KMS-11 (cell line): ENCODE measurements around the gene TERT.

Source experiments
- H2AFZ ChIP-seq: fragments of 200-600 bp; sonication (generic); 2 replicates; pipeline ENCODE4 v1.6.1; 2016; ENCODE audit warnings: antibody characterized with exemption, mixed run types, low read depth
- H3K27ac ChIP-seq: fragments of 200-600 bp; sonication (generic); 2 replicates; pipeline ENCODE4 v1.6.1; 2016; ENCODE audit warnings: mild to moderate bottlenecking, mixed run types
- H3K27me3 ChIP-seq: fragments of 200-600 bp; sonication (generic); 2 replicates; pipeline ENCODE4 v1.6.1; 2017; ENCODE audit warnings: mild to moderate bottlenecking, low read depth, mixed run types, moderate library complexity; ENCODE audit not compliant: insufficient read depth
- H3K36me3 ChIP-seq: fragments of 200-600 bp; sonication (generic); 2 replicates; pipeline ENCODE4 v1.6.1; 2017; ENCODE audit warnings: mild to moderate bottlenecking, mixed run types; ENCODE audit not compliant: insufficient read depth
- H3K4me1 ChIP-seq: fragments of 200-600 bp; sonication (generic); 2 replicates; pipeline ENCODE4 v1.6.1; 2016; ENCODE audit warnings: mild to moderate bottlenecking, low read depth, mixed run types; ENCODE audit not compliant: poor library complexity, severe bottlenecking
- H3K4me2 ChIP-seq: fragments of 200-600 bp; sonication (generic); 2 replicates; pipeline ENCODE4 v1.7.0; 2016; ENCODE audit warnings: mild to moderate bottlenecking, mixed run types
- H3K4me3 ChIP-seq: fragments of 200-600 bp; sonication (generic); IDR thresholded peaks from 2 replicates; pipeline ENCODE4 v1.6.1; 2017; ENCODE audit warnings: low read depth, low read length, mixed read lengths; ENCODE audit not compliant: insufficient read depth
- H3K79me2 ChIP-seq: fragments of 200-600 bp; sonication (generic); 2 replicates; pipeline ENCODE4 v1.6.1; 2016; ENCODE audit warnings: low read depth, mixed run types; ENCODE audit not compliant: insufficient read depth
- H3K9ac ChIP-seq: fragments of 200-600 bp; sonication (generic); 2 replicates; pipeline ENCODE4 v1.6.1; 2016; ENCODE audit warnings: mild to moderate bottlenecking, mixed run types
- H4K20me1 ChIP-seq: fragments of 200-600 bp; sonication (generic); 2 replicates; pipeline ENCODE4 v1.6.1; 2016; ENCODE audit warnings: mild to moderate bottlenecking, mixed run types; ENCODE audit not compliant: insufficient read depth
- TF ChIP-seq, protein P1 (sequence below): fragments of 200-600 bp; sonication (generic); conservative IDR thresholded peaks from 2 replicates; pipeline ENCODE4 v1.6.1; 2017; ENCODE audit warnings: low read depth, mild to moderate bottlenecking, antibody characterized with exemption, low read length, moderate library complexity, mixed read lengths

TERT gene

DNA sequence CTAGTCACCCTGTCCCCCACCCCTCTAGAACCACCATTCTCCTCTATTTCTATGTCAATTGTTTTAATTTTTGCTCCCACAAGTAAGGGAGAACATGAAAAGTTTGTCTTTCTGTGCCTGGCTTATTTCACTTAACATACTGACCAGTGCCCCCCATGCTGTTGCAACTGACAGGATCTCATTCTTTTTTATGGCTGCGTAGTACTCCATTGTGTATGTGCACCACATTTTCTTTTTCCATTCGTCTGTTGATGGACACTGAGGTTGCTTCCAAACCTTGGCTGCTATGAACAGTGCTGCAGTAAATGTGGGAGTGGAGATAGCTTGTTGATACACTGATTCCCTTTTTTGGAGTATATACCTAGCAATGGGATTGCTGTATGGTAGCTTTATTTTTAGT lies 7.4 kb upstream of the TERT start:
- Histone ChIP-seq H3K79me2 (no peaks in the 10 kb centered on the region), H4K20me1 (no peaks in the 10 kb centered on the region), H2AFZ (no peak overlapping the region), H3K4me1 (peaks cover 2% of the 10 kb centered on the region), H3K9ac (no peak overlapping the region), H3K27ac (no peak overlapping the region), H3K36me3 (no peaks in the 10 kb centered on the region), H3K4me3 (no peak overlapping the region), H3K4me2 (no peak overlapping the region), H3K27me3 (no peaks in the 10 kb centered on the region)
- TF ChIP-seq, protein P1, sequence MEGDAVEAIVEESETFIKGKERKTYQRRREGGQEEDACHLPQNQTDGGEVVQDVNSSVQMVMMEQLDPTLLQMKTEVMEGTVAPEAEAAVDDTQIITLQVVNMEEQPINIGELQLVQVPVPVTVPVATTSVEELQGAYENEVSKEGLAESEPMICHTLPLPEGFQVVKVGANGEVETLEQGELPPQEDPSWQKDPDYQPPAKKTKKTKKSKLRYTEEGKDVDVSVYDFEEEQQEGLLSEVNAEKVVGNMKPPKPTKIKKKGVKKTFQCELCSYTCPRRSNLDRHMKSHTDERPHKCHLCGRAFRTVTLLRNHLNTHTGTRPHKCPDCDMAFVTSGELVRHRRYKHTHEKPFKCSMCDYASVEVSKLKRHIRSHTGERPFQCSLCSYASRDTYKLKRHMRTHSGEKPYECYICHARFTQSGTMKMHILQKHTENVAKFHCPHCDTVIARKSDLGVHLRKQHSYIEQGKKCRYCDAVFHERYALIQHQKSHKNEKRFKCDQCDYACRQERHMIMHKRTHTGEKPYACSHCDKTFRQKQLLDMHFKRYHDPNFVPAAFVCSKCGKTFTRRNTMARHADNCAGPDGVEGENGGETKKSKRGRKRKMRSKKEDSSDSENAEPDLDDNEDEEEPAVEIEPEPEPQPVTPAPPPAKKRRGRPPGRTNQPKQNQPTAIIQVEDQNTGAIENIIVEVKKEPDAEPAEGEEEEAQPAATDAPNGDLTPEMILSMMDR: no peak

DNA sequence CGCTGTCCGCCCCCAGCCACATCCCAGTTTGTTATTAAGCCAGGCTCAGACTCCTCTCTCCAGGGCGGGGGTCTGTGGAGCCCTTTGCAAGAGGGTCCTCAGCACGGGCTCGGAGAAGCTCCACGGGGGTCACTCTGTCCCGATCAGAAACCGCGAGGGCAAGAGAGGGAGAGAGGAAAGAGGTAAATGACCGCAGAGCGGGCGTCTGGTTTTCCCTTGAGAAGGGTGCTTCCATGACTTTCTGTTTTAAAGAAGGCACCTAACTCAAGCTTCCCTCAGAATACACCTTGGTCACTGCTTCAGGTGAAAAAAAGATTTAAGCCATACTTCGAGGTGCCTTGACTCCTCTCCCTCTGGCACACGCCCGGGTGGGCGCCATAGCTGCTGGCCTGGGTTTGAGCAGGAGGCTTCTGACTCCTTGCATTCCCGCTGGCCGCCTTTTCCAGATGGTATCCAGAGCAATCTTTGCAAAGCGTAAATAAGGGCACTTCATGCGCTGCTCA lies 5.8 kb upstream of the TERT start:
- Histone ChIP-seq H3K4me1 (peaks cover 12% of the 10 kb centered on the region), H3K27me3 (no peaks in the 10 kb centered on the region), H2AFZ (no peak overlapping the region), H3K79me2 (no peaks in the 10 kb centered on the region), H3K9ac (no peak overlapping the region), H3K36me3 (no peaks in the 10 kb centered on the region), H3K27ac (no peak overlapping the region), H4K20me1 (no peaks in the 10 kb centered on the region), H3K4me2 (no peak overlapping the region), H3K4me3 (no peak overlapping the region)
- TF ChIP-seq, protein P1: no peak

DNA sequence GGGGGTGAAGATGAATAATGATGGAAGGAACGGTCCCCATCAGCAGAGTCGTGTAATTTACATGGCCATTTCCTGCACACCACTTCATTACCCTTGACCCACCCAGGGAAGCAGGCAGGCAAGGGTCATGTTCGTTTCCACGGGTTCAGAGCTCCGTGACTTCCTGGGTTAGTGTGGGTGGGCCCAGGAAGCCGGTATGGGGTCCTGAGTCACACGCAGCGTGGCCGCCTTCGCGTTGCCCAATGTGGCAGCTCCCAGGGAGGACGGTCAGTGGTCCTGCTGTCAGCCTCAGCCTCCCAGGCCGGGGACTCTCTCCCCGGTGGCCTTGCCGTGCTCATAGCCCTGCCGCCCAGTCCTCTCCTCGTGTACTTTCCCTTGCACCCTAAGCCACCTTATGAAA lies 5.1 kb upstream of the TERT start:
- H3K4me2 ChIP-seq: no peak overlapping the region
- peaks cover 12% of the 10 kb centered on the region for H3K4me1 ChIP-seq
- no peaks in the 10 kb centered on the region for H3K79me2 ChIP-seq
- no peak overlapping the region for H3K9ac ChIP-seq
- H2AFZ ChIP-seq: no peak overlapping the region
- no peak overlapping the region for H3K4me3 ChIP-seq
- no peak overlapping the region for H3K27ac ChIP-seq
- no peaks in the 10 kb centered on the region for H4K20me1 ChIP-seq
- no peaks in the 10 kb centered on the region for H3K36me3 ChIP-seq
- TF ChIP-seq, protein P1: no peak
- no peaks in the 10 kb centered on the region for H3K27me3 ChIP-seq

DNA sequence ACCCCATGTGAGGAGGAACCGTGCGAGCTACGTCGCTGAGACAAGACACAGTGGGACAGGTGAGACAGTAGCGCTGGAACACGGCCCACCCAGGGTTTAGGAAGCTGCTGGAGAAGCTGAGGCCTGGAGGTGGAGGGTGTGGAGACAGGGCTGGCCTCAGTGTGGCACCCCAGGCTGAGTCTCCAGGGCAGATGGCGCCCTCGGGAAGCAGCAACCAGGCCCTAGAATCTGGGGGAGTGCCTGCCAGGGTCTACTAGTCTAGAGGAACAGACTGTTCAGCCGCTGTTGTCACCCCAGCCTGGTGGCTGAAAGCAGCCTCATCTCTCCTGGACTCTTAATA lies 4.6 kb upstream of the TERT start:
- Histone ChIP-seq H2AFZ (no peak overlapping the region), H3K79me2 (no peaks in the 10 kb centered on the region), H3K4me3 (no peak overlapping the region), H3K27me3 (no peaks in the 10 kb centered on the region), H3K27ac (no peak overlapping the region), H3K36me3 (no peaks in the 10 kb centered on the region), H4K20me1 (no peaks in the 10 kb centered on the region), H3K4me2 (no peak overlapping the region), H3K4me1 (peaks cover 14% of the 10 kb centered on the region), H3K9ac (no peak overlapping the region)
- TF ChIP-seq, protein P1: no peak
